GM21723 (cell line): ENCODE data around the gene PRLR.
"Not testable (repeated sequence)": the region's sequence is repeated elsewhere in the genome, so short reads cannot be mapped to it uniquely, and the experiment has no call there.

ENCODE experiments used
- ATAC-seq: cut with Tn5 transposase; IDR thresholded peaks from one replicate; pipeline ENCODE4 v1.9.1; 2021; ENCODE audit warnings: mild to moderate bottlenecking, moderate library complexity; ENCODE audit not compliant: unreplicated experiment

PRLR gene

DNA sequence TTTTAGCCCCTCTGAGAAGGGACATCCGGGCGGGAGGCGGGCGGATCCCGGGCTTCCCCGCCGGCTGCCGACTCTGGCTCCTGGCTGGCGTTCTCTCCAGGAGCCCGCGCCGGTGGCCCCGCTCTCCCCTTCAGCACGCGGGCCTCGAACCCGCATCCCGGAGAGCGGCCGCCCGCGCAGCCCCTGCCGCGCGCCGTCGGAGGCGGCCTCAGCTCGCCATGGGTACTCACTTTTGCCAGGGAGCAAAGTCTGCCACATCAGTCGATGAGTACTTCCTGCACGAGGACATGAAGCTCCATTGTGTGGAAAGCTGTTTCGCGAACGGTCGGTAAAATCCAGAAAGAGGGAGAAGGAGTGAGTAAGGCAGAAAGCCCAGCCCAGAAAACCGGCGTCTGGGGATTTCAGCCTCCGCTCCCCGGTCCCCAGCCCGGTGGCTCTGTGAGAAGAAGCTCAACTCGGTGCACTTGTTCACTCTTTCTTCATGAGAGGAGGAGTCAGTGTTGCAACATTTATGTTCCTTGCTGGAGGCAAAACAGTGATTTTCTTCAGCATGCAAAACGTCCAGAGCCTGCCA lies at the start of gene PRLR:
Gene PRLR, minus strand, starts transcription at position 450 of the 574 bp plus-strand sequence. CDS start 140,867 bp downstream, outside the sequence.
- peak; percentile 35 for ATAC-seq

DNA sequence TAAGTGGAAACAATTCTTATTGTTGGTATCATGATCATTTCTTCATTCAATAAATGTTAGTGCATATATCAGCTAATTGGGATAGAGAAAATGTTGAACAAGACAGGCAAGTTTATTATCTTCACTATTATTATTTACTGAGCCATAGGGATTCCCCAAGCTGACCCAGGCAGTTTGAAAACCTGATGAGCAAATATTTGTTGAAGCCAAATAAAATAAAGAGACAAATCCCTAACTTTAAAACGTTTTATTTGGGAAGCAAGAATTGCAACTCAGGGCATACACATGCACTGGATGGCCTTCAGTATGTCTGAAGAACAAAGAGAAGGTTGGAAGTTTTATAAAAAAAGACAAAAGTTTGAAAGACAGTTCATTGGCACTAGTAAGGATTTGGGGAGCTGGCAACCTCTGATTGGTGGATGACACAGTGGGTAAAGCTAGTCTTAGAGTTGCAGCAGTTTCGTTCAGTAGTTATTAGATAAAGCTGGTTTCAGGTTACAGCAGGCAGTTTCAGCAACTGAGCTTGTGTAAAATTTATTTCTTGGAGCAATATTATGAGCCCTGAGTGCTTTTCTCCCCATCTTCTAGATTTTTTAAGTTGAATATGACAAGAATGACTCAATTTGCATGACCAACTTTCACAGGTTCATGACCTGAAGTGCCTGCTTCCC lies 44.7 kb upstream of the PRLR start:
- ATAC-seq, result no peak

DNA sequence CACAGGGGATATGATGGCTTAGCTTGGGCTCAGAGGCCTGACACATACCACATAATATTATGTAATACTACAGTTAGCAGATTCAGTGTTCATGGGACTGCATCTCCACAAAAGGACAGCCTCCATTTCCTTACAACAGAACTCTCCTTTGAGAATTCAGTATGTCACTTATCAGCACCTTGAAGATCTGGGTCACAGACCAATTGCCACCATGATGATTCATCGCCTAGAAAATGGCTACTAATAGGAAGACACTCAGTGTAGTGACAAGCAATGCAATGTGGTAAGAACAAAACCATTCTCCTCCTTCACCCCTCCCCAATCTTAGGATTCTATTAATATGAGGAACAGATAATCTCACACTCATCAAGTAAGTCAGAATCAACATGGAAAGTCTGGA lies 38.7 kb upstream of the PRLR start:
- ATAC-seq, result no peak

DNA sequence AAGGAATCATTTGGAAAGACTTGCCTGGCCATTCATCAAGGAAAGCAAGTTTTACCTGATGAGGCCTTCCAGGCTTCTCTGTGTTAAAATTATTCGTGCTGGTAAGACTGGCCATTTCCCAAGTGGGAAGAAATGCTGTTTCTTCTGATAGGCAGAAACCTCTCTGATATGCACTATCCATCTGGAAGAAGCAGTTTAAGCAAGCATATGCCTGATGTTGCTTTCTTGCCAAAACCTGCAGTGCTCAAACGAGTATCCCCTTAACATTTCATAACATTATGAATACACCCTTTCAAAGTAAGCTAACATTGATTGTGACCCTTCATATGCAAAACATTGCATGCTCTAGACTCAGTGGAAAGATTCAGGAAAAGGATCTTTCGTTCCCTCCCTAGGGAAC lies 36.0 kb upstream of the PRLR start:
- ATAC-seq, result no peak

DNA sequence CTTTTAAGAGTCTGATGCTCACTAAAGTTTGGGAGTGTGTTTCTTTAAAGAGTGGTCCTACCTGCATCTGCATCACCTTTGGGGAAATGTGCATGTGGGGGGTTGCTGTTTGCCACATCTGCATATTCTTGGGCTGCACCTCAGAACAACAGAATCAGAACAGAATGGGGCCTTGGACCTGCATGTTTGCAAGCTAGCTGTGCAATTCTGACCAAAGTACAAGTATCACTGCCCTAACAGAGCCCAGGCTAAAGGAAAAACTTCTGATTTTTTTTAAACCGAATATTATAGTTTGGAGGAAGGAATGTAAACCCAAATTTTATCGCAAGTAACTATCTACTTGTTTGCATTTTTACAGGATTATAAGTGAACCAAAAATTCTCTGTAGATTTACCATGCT lies 34.2 kb upstream of the PRLR start:
- ATAC-seq, result no peak

DNA sequence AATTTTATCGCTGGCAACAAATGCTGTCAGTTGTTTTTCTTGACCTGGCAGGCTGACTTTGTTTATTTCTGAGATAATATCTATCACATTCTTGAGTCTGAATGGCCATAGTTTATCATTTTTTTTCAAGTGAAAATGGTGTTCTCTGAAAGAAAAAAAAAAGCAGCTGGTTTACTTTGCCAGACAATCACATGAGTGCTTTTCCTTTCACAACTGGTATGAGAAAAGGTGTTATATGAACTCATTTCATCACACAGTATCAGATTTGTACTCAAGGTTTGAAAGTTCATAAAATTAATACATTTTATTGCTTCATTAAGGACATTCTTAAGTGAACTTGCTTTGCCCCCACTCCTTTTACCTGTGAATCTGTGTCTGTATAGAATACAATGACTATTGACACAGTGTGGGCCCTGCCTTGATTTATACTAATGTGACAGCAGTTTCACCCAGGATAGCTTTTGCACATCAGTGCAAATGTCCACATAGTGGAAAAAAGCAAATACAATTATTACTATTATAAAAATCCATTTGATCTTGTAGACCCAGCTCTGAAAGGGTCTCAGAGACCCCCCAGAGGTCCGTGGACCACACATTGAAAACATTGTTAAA lies 33.1 kb upstream of the PRLR start:
- no peak for ATAC-seq

DNA sequence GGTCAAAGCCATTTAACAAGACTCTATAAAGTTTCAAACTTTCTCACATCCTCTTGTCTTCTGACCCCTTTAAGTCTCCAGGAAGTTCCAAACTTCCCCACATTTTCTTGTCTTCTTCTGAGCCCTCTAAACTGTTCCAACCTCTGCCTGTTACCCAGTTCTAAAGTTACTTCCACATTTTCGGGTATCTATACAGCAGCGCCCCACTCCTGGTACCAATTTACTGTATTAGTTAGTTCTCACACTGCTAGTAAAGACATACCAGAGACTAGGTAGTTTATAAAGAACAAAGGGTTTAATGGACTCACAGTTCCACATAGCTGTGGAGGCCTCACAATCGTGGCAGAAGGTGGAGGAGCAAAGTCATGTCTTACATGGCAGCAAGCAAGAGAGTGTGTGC lies 23.3 kb upstream of the PRLR start:
- no peak for ATAC-seq

DNA sequence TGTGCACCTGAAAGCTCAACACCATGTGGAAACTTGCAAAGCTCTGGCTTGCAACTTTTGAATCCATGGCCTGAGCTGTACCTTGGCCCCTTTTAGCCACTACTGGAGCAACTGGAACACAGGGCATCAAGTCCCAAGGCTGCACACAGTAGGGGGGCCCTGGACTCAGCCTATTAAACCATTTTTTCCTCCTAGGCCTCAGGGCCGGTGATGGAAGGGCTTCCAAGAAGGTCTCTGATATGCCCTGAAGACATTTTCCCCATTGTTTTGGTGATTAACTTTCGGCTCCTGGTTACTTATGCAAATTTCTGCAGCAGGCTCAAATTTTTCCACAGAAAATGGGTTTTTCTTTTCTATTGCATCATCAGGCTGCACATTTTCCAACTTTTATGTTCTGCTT lies 22.7 kb upstream of the PRLR start:
- ATAC-seq, result no peak

DNA sequence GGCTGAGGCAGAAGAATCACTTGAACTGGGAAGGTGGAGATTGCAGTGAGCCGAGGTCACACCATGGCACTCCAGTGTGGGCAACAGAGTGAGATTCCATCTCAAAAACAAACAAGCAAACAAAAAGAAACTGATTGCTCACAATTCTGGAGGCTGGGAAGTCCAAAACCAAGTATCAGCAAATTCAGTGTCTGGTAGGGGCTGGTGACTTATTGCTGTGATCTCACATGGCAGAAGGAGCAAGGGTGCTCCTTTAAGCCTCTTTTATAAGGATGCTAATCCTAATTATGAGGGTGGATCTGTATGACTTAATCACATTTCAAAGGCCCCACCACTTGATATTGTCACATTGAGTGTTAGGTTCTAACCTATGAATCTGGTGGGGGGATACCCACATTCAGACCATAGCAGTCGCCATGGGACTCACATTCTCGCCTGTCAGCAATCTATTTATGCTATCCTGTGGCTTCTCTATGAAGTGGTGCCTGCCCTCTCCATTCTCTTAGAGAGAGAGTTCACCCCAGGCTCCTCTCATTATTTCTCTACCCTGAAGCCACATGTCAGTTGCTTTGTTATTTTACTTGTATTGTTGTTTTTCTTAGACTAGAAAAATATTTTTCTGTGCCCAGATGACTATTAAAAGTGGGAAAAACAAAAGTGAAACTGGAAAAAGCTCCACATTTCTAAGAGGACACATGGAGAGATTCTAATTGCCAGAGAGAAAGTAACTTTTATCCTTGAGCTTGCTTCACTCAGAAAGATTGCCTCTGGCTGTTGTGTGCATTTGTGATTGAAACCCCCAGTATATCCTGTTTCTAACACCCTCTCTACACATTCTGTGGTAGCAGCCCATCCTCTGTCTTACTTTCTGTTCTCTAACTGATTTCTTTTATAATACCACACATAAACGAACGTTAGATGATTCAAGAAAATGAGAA lies 18.8 kb upstream of the PRLR start:
- no peak for ATAC-seq

DNA sequence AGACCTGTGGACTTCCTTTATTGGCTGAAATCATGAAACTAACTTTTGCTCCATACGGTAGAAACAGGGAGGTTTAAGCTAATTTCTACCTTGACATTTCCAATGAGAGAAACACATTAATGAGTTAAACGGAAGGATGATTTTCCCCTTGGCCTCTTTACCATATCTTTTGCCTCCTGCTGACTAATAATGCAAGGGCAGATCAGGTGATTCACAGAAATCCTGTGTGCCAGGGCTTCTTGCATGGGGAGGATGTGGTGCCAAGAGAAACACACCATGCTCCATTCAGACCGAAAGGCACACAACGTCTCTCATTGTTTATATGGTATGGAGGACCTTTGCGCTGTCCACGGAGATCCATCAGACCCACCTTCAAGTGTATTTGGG lies 17.4 kb upstream of the PRLR start:
- ATAC-seq, result no peak

DNA sequence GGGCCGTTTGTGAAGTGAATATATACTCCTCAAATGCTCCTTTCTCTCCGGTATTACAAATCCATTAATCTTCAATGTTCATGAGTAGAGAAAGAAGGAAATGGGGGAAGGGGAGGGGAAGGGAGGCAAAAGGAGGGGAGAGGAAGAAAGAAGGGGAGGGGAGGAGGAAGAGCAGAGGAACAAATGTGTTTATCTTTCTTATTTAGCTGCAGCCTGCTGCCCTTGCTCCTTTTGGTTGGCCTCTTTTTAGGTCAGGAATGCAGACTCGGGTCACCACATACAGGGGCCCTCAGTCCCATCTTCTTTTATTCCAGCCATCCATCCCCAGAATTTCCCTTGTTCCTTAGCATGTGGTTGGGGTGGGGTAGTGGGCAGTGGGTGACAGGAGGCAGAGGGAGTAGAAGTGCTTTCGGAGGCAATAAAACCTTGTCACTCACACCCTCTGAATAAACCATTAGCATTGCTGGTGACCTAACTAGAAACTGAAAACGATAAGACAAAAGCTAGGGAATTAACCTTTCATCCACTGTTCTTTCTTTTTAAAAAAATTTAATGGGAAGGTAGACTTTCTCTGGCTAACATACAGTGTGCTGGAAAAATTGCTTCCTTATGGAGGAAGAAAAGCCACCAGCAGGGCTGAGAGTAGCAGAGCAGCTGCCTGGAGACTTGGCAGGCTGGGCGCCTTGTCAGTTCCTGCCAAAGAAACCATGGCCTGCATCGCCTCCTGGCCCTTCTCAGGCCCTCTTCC lies 16.8 kb upstream of the PRLR start:
- ATAC-seq, result no peak

DNA sequence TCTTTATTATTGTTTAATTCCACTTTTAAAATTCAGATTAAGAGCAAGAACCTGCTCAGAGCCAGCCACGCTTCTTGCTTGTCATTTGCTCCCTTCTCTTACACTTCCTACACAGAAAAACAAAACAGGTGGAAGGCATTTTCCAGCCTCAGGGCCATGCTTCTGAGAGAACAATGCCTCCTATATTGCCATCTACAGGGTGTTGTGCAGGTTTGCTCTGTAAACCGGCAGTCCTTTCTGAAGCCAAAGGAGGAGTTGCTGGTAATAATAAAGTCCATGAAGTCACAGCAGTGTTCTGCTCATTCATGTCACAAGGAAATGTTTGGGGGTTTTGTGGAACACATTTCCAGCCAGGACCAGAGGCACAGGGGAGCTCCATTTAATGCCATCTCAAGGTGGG lies 16.1 kb upstream of the PRLR start:
- ATAC-seq, result no peak

DNA sequence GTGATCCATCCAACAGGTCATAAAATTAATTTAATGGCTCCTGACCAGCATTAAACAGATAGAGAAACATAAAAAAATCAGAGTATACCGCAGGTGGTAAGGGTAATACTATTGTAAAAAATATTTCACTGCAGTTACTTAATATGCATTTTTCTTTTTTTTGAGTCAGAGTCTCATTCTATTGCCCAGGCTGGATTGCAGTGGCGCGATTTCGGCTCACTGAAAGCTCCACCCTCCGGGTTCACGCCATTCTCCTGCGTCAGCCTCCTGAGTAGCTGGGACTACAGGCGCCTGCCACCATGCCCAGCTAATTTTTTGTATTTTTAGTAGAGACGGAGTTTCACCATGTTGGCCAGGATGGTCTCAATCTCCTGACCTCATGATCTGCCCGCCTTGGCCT lies 15.1 kb upstream of the PRLR start:
- ATAC-seq, result not testable (repeated sequence)

DNA sequence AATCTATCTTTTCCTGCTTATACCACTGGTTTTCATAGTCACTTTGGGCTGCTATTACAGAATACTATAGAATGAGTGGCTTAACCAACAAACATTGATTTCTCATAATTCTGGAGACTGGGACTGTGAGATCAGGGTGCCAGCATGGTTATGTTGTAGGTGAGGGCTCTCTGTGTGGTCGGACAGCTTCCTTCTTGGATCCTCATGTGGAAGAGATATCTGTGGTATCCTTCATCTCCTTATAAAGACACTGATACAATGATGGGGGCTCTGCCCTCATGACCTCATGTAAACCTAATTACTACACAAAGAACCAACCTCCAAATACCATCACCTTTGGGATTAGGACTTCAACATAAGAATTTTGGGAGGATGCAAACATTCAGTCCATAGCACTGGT lies 13.9 kb upstream of the PRLR start:
- ATAC-seq, result no peak

DNA sequence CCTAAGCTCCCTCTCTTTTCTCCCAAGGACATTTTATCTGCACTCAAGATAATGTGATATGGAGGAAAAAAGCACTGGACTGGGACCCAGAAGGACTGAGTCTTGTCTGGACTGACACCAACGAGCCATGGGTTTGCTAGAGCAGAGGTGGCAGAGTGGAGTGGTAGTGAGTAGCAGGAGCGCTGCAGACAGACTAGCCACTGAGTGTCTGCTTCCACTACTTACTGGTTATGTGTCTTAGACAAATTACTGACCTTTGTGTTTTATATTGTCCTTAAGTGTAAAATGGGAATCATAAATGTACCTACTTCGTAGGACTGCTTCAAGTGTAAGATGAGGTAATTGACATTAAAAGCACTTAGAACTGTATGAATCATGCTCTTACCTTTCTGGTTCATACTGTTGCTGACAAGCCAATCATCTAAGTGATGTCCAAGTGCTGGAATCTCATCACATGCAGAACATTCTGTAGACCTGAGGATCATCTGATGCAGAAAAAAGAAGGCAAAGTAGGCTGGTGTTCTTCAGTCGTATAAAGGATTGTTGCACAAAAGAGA lies 12.5 kb upstream of the PRLR start:
- ATAC-seq, result no peak

DNA sequence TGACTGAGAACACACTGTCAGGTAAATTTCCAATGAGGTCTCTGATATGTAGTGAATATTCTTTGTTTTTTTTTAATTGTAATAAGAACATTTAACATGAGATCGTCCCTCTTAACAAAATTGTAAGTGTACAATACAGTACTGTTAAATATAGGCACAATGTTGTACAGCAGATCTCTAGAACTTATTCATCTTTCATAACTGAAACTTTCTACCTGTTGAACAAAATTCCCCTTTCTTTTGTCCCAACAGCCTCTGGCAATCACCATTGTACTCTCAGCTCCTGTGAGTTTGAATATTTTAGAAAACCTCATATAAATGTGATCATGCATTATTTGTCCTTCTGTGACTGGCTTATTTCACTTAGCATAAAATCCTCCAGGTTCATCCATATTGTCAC lies 10.6 kb upstream of the PRLR start:
- no peak for ATAC-seq

DNA sequence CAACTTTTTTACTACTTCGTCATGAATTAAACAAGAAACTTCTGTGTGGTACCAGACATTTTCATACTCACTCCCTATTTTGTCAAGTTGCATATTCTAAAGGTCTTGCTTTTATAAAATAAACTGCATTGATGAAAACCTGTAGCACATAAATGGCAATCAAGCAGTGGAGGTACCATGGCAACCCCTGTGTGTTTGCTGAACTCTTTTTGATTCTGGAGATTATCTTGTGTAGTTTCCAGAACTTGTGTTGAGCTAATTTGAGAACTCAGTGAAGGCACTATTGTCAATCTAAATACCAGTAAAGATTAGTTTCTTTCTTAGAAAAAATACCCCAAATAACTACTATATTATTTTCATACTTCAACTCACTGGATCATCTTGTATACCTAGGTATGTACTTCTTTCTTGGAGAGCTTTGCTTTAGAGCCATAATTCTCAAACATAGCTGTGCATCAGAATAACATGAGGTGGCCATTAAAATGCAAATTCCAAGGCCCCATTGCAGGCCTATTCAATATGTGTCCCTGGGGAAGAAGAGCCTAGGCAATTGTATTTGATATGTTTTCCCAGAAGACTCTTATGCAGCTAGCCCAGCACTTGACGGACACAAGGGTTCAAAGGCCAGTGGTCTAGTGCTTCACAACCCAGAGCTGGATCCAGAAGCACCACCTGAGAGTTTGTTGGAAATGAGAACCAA lies 9.8 kb upstream of the PRLR start:
- no peak for ATAC-seq

DNA sequence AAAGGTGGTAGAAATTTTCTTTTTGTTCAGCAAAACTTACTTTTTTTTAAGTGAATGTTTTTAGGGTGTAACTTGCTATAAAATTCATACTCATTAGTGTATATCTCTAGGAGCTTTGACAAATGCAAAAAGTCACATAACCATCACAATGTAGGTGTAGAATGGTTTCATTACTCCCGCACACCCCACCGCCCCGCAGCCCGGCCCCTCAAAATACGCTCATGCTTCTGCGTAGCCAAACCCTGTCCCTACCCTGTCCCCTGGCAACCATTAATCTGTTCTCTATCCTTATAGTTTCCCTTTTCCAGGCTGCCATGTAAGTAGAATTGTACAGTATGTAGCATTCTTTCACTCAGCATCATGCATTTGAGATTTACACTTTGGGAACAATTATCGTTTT lies 9.2 kb upstream of the PRLR start:
- ATAC-seq, result no peak

DNA sequence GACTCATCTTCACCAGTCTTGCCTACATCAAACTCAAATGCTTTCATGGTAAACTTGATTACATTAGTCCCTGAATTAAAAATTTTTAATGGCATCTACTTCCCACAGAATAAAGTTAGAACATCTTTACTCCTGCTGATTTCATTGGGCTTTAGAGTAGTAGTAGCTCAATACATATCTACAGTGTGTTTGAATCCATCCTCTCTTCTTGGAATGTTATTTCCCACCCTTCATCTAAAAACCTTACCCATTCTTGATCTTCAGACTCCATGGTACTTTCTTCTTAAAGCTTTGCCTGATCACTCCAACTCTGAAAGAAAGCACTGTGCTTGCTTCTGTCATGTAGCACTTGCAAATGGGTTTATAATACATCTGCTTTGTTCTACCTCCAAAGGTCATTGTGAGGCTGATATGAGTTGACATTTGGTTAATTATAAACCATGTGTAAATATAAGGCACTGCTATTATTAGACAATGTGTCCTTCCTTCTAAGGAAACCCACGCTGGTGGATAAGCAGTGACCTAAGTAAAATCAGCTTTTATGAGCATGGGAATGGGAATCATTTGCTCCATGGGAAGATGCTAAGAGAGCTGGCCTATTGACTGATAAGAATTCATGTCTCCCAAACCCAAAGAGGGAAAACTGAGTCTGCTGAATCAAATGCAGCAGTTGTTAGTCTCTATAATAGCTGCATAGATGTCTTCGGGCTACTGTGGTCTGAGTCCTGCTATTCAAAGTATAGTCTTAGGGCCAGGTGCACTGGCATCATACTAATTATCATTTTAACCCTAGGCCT lies 7.5 kb upstream of the PRLR start:
- ATAC-seq, result no peak
